GM18498 (cell line): Measurements from ENCODE around the gene RAPGEF3.

Source experiments
- ATAC-seq: cut with Tn5 transposase; IDR thresholded peaks from one replicate; pipeline ENCODE4 v1.9.1; 2021; ENCODE audit warnings: mild to moderate bottlenecking, moderate library complexity; ENCODE audit not compliant: unreplicated experiment

The RAPGEF3 gene, protein sequence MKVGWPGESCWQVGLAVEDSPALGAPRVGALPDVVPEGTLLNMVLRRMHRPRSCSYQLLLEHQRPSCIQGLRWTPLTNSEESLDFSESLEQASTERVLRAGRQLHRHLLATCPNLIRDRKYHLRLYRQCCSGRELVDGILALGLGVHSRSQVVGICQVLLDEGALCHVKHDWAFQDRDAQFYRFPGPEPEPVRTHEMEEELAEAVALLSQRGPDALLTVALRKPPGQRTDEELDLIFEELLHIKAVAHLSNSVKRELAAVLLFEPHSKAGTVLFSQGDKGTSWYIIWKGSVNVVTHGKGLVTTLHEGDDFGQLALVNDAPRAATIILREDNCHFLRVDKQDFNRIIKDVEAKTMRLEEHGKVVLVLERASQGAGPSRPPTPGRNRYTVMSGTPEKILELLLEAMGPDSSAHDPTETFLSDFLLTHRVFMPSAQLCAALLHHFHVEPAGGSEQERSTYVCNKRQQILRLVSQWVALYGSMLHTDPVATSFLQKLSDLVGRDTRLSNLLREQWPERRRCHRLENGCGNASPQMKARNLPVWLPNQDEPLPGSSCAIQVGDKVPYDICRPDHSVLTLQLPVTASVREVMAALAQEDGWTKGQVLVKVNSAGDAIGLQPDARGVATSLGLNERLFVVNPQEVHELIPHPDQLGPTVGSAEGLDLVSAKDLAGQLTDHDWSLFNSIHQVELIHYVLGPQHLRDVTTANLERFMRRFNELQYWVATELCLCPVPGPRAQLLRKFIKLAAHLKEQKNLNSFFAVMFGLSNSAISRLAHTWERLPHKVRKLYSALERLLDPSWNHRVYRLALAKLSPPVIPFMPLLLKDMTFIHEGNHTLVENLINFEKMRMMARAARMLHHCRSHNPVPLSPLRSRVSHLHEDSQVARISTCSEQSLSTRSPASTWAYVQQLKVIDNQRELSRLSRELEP

DNA sequence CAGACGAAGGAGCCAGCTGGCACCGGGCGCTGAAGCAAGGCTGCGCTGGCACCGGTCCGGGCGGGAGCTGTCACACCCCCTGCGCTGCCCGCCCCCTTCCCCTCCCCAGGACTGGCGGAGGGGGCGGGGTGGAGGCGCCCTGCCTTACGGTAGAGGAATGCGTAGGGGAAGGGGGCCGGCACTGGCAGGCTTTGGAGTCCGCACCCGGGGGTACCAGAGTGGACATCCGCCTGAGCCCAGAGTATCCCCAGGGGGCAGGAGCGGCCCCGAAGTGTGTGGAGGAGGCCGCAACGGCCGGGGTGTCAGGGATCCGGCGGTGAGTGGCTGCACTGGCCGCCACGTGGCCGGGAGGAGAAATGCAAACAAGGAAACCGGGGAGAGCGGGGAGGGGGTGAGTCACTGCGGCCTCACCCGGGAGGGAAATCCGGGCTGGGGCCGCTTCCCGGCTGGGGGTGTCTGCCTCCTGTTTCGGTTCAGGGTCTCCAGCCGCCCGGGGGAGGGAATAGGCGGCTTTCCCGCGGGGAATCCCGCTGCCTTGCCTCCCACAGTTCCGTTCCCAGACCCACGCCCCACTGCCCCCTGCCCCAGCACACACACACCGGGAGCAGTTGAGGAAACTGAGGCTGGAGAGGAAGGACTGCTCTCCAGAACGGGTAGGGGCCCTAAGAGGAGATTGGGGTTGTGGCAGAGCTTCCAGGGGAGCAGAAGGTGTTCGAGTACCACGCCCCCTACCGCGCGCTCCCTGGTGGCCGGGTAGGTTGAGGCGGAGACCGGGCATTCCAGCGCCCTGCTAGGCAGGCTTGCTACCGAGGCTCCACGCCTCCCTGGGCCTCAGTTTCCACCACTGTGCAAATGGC is at the start of gene RAPGEF3:
Gene RAPGEF3, minus strand, starts transcription at position 47 of the 857 bp plus-strand sequence. CDS start 324 bp downstream, outside the sequence.
- ATAC-seq, result peak; percentile 67

DNA sequence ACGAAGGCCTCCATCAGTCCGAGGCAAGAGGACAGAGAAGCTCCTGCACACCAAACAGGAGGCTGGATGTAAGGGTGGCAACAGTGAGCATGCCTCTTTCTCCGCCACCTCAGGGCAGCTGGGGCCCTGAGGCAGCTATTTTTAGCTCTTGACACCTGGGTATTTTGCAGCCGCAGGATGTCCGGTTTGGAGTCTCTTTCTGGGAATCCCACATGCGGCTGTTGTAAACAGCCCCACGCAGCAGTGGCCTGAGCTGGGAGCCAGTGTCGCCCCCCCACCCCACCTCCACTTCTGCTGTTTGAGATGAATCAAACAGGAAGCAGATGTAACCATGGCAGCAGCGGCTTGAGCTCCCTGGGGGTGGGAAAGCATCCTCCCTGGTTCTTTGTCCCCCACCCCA is 49.4 kb upstream of the RAPGEF3 start:
- peak; percentile 38 for ATAC-seq

DNA sequence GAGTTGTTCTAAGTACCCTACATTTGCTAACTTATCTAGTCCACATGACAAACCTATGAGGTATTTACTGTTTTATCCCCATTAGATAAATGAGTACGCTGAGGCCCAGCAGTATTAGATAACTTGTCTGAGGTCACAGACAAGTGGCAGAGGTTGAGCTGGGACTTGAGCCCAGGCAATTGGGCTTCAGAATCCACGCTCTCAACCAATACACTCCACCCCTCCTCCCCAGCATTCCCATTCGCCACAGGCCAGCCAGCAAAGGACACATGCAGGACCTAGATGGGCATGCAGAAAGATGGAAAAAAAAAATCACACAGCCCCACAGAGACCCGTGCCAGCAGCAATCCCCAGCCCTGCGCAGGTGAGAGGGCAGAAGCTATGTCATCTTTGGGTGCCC is 48.7 kb upstream of the RAPGEF3 start:
- no peak for ATAC-seq

DNA sequence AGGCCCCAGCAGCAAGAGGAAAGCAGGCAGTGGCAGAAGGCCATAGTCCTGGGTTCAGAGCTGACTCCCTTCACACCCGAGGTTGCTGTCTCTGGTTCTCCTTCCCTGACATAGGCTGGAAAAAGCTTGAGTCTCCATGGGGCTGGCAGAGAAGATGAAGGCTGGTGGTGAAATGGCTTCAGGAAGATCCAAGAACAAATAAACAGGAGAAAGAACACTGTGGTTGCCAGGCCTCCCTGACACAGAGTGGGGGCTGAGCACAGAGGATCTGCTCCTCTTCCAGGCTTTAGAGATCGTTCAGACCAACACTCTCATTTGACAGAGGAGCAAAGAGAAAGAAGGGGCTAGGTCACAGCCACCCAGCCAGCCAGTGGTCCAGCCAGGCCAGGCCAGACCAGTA is 46.7 kb upstream of the RAPGEF3 start:
- no peak for ATAC-seq

DNA sequence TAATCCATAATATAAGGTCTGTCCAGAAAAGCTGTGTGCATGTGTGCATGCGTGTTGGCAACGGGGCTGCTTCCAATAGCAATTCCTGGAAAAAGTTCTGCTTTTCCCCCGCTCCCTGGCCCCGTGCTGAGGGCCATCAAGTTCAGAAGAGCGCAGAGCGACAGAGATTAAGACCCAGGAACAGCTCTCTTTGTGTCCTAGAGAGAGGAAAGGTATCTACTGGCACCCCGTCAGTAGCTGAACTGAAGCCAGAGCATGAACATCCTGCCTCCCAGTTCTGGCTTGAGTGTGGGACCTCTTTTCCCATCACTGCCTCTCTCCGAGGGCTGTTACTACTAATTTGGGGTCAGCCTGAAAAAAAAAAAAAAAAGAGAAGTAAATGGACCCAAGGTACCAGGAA is 45.5 kb upstream of the RAPGEF3 start:
- no peak for ATAC-seq

DNA sequence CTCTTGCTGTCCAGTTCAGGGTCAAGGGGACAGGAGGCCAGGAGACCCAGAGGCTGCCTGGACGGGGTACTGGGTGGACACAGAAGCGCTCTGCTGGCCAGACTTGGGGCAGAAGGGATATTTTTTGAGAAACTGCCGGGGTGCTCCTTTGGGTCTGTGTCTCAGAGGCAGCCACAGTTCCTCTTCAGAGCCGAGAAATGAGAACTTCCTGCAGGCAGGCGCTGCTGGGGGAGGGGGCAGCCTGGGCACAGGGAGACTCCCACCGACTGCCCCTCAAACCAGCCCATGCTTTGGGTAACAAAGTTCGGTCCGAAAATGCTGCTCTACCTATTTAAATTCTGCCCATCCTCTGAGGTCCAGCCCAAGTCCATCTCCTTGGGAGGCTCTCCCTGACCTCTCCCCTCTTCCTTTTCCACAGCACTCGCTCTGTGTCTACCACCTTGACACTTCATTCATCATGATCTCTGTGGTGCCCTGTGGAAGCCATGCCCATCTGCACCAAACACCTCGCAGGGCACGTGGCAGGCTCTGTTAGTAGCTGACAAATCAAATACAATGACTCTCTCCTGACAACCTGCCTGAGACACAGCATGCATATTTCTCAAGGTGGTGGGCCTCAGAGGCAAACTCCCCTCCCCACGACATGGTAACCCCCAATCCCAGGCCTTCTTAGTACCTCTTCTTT is 44.7 kb upstream of the RAPGEF3 start:
- ATAC-seq, result no peak

DNA sequence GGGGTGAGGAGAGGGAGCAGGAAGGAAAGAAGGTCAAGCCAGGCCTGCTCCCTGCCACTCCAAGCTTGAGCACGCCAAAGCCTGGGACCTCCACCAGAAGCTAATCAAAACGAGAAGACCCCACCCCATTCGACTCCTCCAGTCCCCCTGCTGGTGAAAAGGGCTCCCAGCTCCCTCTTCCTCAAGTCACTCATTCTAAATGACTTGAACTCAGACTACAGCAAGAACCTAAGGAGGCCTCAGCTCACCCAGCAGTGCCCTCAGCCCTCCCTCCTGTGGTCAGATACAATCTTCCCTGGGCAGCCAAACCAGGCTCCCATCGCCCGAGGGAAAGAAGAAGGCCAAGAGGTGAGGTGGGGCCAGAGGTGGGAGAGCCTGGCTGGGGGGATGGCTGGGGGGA is 43.6 kb upstream of the RAPGEF3 start:
- ATAC-seq, result no peak

DNA sequence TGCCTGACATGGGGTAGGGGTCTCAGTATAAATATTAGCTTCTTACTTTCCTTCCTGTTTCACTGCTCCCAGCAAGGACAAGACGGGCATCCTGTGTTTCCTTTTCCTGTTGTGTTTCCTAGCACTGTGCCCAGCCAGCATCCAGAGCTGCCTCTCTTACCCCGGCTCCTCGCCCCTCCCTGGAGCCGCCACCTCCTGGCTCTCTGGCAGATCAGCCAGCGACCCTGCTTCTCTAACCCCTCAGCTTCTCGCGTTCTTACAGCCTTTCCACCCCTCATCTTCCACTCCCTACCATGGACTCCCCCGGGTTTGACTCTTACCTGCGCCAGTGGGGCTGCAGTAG is 43.2 kb upstream of the RAPGEF3 start:
- ATAC-seq, result no peak

DNA sequence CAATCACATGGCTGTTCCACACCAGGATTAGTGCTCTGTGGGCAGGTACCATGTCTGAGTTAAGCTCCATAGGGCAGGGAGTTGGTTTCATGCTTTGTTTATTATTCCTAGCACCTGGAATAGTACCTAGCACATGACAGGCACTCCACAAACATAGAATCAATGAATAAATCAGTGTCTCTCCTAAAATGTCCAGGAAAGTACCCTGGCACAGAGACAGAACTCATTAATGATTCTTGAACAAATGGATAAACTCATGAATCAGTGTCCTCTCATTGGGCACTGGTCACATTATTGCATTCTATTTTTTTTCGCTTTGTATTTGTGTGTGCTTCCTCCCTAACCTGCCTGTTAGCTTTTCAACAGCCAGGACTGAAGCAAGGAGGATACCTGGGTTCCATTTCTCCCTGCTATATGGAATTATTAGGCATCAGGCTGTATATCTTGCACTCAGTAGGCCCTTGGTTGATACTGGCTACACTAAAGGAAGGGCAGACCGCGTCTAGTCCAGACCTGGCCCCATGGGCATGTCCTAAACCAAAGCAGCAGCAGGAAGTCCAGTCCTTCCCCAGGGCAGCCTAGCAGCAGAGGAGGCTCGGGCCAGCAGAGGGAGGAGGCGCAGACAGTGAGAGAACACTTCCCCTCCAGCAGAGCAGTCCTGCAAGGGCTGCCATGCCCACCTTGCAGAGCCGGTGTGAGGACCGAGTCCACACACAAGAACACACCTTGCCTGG is 42.7 kb upstream of the RAPGEF3 start:
- ATAC-seq, result no peak

DNA sequence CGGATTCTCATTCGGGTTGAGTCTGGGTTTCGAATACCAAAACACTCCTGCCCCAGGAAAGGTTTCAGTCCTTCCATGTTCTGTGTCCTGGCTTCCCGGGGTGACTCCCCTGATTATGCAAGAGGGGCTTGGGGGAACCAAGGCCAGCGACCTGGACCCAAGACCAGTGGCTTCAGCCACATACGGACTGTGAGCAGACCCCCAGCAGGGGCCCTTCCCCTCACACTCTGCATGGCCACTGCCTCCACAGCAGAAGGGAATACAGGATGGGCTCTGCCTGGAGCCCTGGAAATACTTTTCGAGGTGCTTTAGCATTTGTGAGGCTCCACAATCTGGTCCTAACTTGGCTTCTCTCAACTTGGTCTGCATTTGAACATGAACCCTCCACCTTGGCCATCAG is 41.9 kb upstream of the RAPGEF3 start:
- no peak for ATAC-seq

DNA sequence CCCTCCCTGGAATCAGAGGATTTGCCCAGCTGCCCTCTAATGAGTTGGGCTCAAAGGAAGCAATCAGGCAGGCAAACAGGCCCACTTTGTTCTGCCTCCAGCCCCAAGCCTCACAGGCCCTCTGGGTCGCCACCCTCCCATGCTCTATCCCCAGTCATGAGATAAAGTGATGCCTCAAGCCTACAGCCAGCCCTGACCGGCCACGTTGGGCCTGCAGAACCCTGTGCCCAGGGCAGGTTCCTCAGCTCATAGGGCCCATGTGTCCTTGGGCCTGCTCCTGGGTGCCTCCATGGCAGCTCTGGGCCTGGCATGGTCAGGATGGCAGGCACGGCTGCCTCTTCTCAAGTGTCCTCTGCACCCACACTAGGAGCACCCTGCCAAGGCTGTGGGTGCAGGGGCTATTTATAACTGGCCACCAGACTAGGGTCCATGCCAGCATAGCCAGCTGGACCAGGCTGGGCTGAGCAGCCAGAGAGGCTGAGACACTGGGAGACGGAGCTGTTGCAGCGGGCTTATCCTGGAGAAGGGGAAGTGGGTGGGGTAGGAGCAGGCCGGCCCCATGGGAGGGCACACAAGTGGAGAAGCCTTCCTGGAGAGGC is 40.8 kb upstream of the RAPGEF3 start:
- no peak for ATAC-seq

DNA sequence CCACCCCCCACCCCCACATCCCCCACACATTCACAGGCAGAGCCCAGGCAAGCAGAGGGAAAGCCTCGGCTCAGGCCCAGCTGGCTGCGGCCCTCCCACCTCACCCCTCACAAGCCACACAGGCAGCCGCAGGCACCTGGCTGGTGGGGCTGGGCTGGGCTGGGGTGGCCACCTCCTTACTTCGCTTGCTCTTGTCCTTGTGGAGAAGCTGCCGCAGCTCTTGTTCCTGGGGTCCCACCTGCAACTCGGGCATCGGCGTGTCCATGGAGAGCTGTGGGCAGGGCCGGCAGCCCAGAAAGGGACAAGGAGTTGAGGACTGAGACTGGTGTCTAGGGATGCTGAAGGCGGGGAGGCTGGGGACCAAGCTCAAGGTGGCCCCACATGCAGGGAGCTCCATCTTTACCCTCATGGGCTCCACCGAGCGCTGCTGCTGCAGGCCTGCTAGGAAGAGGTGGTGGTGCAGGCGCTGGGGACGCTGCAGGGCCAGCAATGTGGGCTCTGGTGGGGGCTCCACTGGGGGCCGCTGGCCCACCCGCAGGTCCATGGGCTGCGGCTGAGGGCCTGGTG is 39.8 kb upstream of the RAPGEF3 start:
- ATAC-seq, result no peak

DNA sequence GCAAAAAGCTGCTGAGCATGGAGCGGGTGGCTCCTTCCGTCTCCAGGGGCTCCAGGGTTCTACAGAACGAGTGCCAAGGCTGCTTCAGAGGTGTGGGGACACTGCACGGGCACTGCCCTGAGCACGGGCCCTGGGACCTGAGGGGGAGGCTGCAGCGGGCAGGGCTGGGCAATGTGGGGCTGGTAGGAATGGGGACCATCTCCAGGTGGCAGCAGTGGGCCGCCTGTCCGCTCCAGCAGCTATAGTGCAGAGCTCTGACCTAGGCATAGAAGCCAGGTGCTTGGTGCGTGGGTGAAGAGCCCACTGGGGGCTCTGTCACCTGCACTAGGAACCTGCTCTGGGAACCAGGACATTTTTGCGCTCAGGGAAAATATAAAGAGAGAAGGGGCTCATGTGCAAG is 38.8 kb upstream of the RAPGEF3 start:
- no peak for ATAC-seq

DNA sequence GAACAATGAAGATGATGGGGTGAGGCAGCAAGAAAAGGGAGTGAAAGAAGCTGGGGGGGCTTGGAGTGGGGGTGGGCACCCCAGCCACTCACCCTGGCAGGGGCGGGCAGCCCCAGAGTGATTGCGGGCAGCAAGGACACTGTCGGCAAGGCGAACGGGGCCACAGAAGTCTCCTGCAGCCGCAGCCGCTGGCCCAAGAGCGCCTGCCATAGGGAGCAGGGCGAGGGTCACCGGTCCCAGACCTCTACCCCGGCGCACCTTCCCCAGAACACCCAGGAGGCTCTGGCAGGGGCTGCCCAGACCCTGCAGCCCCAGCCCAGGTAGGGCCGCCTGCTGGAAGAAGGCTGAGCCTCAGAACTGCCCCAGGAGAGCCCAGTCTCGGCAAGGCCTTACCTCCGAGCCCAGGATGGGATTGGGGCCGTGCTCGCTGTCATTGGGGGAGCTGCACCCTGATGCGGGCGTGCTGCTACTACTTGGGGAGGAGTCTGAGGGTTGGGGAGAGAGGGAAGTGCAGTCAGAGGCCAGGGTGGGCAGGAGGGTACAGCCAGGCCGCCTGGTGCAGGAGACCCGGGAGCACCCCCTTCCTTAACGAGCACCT is 37.2 kb upstream of the RAPGEF3 start:
- ATAC-seq, result no peak

DNA sequence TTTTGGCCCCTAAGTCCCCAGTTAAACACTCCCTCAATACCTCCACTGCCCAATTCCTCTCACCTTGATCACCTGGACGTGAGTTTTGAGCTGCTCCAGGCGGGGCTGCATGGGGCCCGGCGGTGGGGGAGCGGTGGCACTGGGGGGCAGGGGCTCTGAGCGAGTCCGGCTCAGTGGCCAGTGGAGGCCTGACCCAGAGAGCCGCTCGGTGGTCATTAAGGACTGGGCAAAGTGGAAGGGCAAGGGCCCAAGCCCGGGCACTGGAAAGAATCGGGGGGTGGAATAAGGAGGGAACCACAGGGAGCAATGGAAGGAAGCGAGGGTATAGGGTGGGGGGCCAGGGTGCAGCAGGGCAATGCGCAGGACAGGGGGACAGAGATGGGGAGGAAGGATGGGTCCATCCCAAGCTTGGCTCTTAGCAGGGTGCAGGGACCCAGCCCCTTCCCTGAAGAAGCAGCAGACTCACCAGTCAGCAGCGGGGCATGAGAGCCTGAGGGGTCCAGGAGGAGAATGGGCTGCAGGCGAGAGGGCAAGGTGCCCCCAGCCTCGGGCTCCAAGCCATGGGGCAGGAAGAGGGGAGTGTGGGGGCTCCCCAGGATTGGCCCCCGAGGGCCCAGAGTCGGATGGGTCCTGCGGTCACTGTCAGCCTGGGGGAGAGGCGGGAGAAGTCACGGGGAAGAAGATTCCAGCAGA is 36.6 kb upstream of the RAPGEF3 start:
- ATAC-seq, result no peak

DNA sequence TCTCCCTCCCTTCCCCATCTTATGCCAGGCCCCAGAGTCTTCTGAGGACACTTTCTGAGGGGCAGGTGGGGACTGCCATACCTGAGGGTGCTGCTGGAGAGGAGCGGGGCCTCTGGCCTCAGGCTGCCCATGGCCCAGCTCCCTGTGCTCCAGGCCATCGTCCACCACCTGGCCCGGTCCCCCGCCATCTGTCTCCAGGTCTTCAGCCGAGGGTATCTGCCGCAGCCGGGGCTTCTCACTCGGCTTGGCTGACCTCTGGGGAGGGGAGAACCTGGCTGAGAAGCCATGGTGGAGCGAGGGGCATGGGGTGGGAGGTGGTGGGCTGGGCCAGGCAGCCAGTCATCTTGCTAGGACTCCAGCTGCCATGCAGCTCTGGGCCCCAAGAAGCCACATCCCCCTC is 36.0 kb upstream of the RAPGEF3 start:
- ATAC-seq, result no peak

DNA sequence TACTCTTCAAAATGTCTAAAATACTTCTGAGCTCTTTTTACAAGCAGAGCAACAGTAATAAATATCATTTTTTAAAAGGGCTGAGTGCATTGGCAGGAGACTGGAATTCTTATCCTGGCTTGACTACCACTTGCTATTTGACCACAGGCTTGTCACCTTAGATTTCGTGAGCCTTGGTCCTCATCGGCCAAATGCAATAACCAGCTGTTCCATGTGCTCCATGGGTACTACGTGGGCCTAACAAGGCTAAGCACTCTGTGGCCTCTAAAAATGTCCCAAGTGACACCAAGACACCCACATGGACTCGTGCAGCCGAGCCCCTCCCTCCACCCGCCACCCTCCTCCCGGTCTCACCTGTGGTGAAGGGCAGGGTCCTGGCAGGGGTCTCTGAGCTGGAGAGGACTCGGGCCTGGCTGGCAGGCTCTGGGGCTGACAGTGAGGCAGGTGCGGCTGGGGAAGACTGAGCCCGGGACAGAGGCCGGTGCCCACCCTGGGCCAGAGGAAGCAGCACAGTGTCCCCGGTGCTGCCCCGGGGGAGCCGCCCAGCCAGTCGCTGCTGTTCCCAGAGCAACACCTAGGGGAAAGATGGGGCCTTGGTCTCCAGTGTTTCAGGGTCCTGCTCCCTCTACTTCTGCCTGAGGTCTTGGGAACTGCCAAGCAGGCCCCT is 34.5 kb upstream of the RAPGEF3 start:
- no peak for ATAC-seq

DNA sequence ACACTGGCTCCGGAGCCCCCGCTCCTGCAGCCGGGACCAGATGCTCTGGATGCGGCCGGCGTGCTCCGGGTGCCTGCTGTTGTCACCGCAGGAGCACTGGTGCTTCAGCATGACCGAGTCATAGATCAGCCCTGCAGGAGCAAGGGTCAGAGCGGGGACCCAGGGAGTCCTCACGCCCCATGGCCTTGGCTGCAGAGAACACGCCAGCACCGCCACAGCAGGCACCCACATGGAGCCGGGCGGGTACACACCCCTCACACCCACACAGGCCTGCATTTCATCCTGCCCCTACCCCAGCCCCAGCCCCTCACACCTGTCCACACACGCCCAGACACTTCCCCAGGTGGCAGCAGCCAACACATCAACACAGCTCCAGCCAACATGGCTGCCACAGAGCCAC is 33.2 kb upstream of the RAPGEF3 start:
- ATAC-seq, result no peak
